Chondrocyte (in vitro differentiated cells): ENCODE data around the gene PPP2R5D. TPM values are rescaled to one million over a fixed set of nuclear protein-coding genes. Genes with fewer than 3 reads are reported as not detected.
A peak's percentile ranks its signal among the peaks of the same experiment; 100 is the strongest.

Experiments
- DNase-seq: peaks from one replicate; pipeline ENCODE4 v3.0.0; 2021; ENCODE audit warnings: mixed read lengths, low spot score
- H3K27ac Mint-ChIP-seq: one replicate; pipeline ENCODE4 v1.8.0; 2021; ENCODE audit warnings: mild to moderate bottlenecking, moderate library complexity, mixed read lengths; ENCODE audit not compliant: unreplicated experiment
- H3K27me3 Mint-ChIP-seq: 2 replicates; pipeline ENCODE4 v1.8.0; 2021; ENCODE audit warnings: low read depth, mixed read lengths
- H3K36me3 Mint-ChIP-seq: 2 replicates; pipeline ENCODE4 v1.8.0; 2021; ENCODE audit warnings: low read depth, mixed read lengths
- H3K4me1 Mint-ChIP-seq: 2 replicates; pipeline ENCODE4 v1.8.0; 2021; ENCODE audit warnings: low read depth, mild to moderate bottlenecking, mixed read lengths
- H3K4me3 Mint-ChIP-seq: one replicate; pipeline ENCODE4 v1.8.0; 2021; ENCODE audit warnings: mild to moderate bottlenecking, moderate library complexity, mixed read lengths; ENCODE audit not compliant: unreplicated experiment
- H3K9me3 Mint-ChIP-seq: 2 replicates; pipeline ENCODE4 v1.8.0; 2021; ENCODE audit warnings: low read depth, mixed read lengths
- total RNA-seq: library from RNA; stranded (reverse); gene quantifications from 3 replicates; pipeline ENCODE4 v1.2.1, GENCODE V29; 2021
- TF ChIP-seq, protein P1 (sequence below): fragments of 200-600 bp; sonication (generic); IDR thresholded peaks from 2 replicates; pipeline ENCODE4 v1.5.0; 2021; ENCODE audit warnings: antibody characterized with exemption, mild to moderate bottlenecking, moderate library complexity

PPP2R5D gene
- total RNA-seq, 1 donor from 2014 or later: 39.3 TPM

DNA sequence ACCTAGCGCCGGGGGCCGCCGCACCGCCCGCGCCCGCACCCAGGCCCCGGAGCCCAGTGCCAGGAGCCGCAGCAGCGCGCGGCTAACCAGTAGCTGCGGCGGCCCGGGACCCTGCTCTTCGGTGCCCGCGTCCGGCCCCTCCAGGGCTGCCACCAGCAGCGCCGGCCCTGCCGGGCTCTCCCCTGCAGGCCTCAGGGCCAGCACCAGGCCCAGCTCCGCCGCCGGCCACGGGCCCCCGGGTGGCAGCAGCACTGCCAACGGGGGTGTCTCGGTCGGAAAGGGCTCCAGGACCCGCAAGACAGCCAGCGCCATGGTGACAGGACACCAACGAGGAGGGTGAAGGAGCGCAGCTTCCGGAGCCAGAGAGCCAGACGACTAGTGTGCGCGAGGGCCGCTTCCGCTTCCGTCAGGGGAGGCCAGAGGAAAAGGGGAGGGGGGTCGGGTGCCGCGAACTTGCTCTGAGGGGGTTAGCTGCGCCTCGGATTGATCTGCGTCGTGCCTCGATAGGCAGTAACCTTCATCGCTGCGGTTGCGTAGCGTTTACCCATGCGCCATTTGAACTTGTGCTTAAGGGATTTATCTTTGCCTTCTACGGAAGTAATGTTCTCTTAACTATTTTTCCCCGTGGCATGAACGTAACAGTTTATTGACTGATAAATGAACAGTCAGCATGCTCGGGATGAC is 5.4 kb upstream of the PPP2R5D start, which contains the start of gene PEX6:
Gene PEX6 (minus strand): TSS at position 343 of the 684 bp plus-strand sequence. CDS start 31 bp downstream, at position 312.
- peak within 1 kb of the TSS; percentile 95 for H3K27ac Mint-ChIP-seq
- TF ChIP-seq, protein P1, sequence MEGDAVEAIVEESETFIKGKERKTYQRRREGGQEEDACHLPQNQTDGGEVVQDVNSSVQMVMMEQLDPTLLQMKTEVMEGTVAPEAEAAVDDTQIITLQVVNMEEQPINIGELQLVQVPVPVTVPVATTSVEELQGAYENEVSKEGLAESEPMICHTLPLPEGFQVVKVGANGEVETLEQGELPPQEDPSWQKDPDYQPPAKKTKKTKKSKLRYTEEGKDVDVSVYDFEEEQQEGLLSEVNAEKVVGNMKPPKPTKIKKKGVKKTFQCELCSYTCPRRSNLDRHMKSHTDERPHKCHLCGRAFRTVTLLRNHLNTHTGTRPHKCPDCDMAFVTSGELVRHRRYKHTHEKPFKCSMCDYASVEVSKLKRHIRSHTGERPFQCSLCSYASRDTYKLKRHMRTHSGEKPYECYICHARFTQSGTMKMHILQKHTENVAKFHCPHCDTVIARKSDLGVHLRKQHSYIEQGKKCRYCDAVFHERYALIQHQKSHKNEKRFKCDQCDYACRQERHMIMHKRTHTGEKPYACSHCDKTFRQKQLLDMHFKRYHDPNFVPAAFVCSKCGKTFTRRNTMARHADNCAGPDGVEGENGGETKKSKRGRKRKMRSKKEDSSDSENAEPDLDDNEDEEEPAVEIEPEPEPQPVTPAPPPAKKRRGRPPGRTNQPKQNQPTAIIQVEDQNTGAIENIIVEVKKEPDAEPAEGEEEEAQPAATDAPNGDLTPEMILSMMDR: peak; percentile 16
- no peaks in the 10 kb centered on the region for H3K9me3 Mint-ChIP-seq
- H3K4me1 Mint-ChIP-seq: peaks cover 31% of the 10 kb centered on the region
- no peak for DNase-seq
- H3K36me3 Mint-ChIP-seq: peaks cover 3% of the 10 kb centered on the region
- H3K27me3 Mint-ChIP-seq: no peaks in the 10 kb centered on the region
- peak within 1 kb of the TSS; percentile 89 for H3K4me3 Mint-ChIP-seq

DNA sequence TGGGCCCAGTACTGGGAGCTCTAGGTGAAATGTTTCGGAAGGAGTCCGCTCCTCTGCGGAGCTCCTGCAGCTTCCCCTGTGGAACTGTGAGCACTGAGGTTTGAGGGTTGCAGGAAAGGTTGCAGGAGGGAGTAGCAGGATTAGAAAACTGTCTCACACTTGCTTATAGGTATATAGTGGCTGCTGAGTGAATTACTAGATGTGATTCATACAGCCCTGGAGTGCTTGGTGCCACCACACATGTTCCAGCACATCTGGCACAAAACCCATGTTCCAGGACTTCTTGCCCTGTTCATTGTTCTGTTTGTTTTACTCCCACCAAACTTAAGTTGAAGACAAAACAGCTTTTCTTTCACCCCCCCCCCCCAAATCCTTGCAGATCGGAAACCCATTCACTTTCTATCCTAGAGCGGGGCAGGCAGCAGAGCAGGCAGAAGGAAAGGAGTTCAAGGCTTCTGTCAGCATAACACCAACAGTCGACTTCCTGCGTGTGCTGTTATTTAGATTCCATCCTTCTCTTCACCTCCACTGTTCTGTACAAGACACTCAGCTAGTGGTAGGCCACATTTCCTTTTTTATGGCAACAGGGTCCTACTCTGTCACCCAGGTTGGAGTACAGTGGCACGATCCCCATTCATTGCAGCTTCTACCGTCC is 4.7 kb upstream of the PPP2R5D start:
- no peak for DNase-seq
- Mint-ChIP-seq H3K4me3 (peak overlapping the region; percentile 89), H3K9me3 (no peaks in the 10 kb centered on the region), H3K27ac (peak overlapping the region; percentile 95), H3K36me3 (peaks cover 2% of the 10 kb centered on the region), H3K4me1 (peaks cover 32% of the 10 kb centered on the region), H3K27me3 (no peaks in the 10 kb centered on the region)
- TF ChIP-seq, protein P1: no peak

DNA sequence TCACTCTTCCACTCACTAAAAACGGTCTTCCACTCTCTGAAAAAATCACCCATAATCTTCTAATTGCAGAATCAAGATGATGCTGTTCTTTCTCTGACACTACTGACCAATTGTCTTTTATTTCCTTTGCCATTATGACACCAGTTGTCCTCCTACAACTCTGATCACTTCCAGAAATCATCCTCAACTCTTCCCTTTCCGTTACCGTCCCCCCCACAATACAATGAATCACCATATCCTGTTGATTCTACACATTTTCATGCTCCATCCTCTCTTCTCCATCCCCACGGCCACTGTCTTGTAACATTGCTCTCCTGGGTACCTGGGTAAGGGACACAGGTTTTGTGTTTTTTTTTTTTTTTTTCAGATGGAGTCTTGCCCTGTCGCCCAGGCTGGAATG is 2.5 kb upstream of the PPP2R5D start:
- Mint-ChIP-seq H3K36me3 (peaks cover 1% of the 10 kb centered on the region), H3K4me3 (no peak overlapping the region), H3K27me3 (no peaks in the 10 kb centered on the region), H3K4me1 (peaks cover 47% of the 10 kb centered on the region), H3K27ac (no peak overlapping the region), H3K9me3 (no peaks in the 10 kb centered on the region)
- DNase-seq: no peak
- TF ChIP-seq, protein P1: no peak

DNA sequence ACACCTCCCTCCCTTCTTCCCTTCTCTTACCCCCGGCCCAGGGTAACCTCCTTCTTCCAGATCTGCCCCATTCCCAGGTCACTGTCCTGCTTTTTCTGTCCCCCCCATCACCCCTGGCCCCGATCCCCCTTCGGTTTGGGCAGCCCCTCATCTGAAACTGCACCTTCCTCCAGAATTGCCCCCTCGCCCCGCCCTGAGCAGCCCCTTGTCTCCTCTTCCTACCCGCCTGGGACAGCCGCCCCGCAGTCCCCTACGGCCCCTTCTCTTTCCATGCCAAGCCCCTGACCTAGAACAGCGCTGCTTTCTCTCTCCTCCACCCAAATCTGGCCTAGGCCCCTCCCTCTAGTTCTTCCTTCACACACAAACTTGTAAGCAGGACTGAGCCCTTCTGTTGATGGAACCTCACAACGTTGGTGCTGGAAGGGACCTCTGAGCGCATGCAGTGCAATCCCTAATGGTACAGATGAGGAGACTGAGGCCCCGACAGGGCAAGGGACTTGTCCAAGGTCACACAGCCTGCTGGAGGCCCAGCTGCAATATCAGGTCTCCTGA is 630 bp downstream of the PPP2R5D start:
- Mint-ChIP-seq H3K4me3 (peak overlapping the region; percentile 86), H3K4me1 (peaks cover 49% of the 10 kb centered on the region), H3K27me3 (no peaks in the 10 kb centered on the region), H3K27ac (peak overlapping the region; percentile 78), H3K36me3 (peaks cover 5% of the 10 kb centered on the region), H3K9me3 (no peaks in the 10 kb centered on the region)
- TF ChIP-seq, protein P1: no peak
- DNase-seq: no peak
